Activated gamma-delta T cell treated with Interleukin-2 at 50 U/mL for 16 hours (primary cell): ENCODE results near the gene NMRK2.
"Not testable (repeated sequence)": the region's sequence is repeated elsewhere in the genome, so short reads cannot be mapped to it uniquely, and the experiment has no call there.

Experiments used
- DNase-seq: peaks from one replicate; pipeline ENCODE4 v3.0.0-alpha.2; 2020

The NMRK2 gene

GRCh38 chr19:3936506-3937442, 3.9 kb downstream of the NMRK2 start:
- DNase-seq, result no peak

GRCh38 chr19:3938300-3938950, 5.6 kb downstream of the NMRK2 start:
- DNase-seq, result not testable (repeated sequence)

DNA sequence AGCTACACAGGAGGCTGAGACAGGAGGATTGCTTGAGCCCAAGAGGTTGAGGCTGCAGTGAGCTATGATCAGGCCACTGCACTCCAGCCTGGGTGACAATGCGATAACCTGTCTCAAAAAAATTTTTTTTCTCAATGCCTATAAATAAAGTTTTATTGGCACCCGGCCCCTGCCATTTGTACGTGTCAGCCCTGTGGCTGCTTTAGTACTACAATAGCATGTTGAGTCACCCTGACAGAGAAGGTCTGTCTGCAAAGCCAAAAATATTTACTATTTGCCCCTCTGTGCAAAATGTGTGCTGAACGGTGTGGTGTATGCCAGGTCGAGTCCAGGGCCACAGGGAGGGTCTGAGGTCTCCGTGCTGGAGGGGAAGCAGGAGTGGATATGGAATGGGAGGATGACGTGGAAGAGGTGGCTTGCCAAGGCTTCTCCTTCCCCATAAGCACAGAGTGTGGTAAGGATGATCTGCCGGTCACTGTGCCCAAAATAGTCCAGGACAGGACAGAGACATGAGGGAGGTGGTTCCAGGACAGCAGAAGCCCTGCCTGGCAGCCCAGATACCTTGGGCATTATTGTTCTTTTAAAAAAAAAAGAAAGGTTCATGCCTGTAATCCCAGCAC, 10.0 kb downstream of the NMRK2 start:
- no peak for DNase-seq

DNA sequence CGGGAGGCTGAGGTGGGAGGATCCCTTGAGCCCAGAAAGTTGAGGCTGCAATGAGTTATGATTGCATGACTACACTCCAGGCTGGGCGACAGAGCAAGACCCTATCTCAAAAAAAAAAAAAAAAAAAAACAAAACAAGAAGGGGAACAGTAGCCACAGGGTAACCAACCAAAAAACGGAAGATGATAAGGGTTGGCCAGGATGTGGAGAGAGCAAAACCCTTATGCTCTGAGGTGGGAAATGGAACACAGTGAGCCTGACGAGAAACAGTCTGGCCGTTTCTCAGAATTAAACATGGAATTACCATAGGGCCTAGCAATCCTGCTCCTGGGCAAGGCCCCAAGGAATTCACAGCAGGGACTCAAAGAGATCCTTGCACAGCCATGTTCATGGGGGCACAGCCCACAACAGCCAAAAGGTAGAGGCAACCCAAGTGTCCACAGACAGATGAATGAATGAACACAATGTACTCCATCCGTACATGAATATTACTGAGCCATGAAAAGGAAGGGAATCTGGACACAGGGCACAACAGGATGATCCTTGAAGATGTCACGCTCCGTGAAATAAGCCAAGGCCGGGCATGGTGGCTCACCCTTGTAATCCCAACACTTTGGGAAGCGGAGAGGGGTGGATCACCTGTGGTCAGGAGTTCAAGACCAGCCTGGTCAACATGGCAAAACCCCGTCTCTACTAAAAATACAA, 11.3 kb downstream of the NMRK2 start:
- no peak for DNase-seq

DNA sequence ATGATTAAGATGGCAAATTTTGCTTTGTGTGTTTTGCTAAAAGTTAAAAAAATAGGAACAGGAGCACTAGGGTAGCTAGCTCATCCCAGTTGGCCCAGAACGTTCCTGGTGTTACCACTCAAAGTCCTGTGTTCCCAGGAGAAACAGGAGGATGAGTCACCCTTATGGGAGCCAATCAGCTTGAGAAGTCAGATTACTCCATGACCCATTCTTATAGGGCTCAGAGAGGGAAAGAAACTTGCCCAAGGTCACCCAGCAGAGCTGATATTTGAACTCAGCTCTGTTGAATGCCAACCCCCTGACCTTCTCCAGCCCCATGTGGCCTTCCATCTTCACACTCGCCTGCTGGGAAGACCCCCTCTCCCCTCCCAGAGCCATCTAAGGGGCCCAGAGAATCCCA, 13.0 kb downstream of the NMRK2 start:
- DNase-seq, result no peak

- not testable (repeated sequence) for DNase-seq
These were observed 14.6 kb downstream of the NMRK2 start for GRCh38 chr19:3947316-3947933.

GRCh38 chr19:3949294-3949693, 16.4 kb downstream of the NMRK2 start:
- no peak for DNase-seq

DNA sequence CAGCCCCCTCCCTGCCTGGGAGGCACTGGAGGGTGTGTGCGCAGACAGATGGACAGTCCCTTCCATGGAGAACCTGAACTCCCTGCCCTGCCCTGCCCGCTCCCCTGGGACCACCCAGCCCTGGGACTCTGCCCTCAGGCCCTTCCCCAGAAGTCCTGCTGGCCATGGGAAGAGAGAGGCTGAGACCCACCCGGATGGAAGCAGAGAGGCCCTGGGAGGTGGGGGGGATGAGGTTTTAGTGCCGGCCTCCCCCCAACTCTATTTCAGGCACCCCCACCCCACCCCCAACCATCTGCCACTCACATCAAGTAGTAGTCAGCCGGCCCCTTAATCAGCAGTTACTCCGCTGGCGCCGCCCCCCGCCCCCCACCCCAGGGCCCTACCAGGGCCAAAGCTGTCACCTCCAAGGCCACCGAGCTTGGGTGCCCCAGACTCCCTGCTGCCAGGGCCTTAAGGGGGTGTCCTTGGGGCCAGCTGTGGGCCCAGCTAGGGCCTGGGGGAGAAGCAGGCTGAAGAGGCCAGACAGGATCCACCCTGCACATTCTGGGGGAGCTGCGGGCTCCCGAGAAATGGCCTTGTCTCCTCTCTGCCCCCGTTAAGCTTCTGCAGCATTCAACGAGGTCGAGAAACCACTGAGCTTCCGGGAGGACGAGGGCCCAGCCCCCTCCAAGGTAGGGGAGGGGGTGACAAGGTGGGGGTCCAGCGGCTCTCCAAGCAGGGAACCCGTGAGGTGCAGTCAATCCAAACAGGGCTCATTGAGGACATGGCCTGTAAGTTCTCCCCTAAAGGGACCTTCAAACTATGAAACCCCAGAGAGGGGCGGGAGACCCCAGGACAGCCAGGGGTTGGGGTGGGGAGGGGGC, 17.4 kb downstream of the NMRK2 start:
- DNase-seq, result no peak

- DNase-seq, result peak; percentile 21
These were observed 18.3 kb downstream of the NMRK2 start for GRCh38 chr19:3950871-3951861.

DNA sequence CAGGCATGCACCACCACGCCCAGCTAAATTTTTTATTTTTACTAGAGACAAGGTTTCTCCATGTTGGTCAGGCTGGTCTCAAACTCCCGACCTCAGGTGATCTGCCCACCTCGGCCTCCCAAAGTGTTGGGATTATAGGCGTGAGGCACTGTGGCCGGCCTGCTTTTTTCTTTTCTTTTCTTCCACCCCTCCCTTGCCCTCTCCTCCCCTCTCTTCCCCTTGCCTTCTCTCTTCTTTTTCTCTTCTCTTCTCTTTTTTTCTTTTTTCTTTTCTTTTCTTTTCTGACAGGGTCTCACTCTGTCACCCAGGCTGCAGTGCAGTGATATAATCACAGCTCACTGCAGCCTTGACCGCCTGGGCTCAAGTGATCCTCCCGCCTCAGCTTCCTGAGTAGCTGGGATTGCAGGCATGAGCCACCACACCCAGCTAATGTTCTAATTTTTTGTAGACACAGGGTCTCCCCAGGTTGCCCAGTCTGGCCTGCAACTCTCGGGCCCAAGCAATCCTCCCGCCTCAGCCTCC, 19.9 kb downstream of the NMRK2 start:
- DNase-seq, result not testable (repeated sequence)

GRCh38 chr19:3954107-3954506, 21.2 kb downstream of the NMRK2 start:
- DNase-seq, result no peak

GRCh38 chr19:3955276-3955675, 22.4 kb downstream of the NMRK2 start:
- DNase-seq, result not testable (repeated sequence)

- DNase-seq, result no peak
These were observed 22.8 kb downstream of the NMRK2 start for GRCh38 chr19:3955688-3956087.

GRCh38 chr19:3958836-3959765, 26.2 kb downstream of the NMRK2 start:
- no peak for DNase-seq

DNA sequence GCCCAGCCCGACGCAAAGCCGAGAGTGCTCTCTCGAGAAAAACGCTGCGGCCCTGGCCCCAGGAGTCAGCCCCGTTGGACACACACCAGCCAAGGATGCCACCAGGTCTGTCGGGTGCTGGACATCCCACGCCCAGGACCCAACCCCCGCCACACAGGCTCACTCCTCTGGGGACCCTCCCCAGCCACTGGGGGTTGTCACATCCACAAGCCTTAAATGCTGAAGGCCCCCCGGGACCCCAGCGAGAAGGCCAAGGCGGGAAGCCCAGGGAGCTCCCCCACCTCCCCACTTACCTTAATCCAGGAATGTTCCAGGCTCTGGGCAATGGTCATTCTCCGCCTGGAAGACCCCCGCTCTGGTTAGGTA, 26.9 kb downstream of the NMRK2 start:
- no peak for DNase-seq

DNA sequence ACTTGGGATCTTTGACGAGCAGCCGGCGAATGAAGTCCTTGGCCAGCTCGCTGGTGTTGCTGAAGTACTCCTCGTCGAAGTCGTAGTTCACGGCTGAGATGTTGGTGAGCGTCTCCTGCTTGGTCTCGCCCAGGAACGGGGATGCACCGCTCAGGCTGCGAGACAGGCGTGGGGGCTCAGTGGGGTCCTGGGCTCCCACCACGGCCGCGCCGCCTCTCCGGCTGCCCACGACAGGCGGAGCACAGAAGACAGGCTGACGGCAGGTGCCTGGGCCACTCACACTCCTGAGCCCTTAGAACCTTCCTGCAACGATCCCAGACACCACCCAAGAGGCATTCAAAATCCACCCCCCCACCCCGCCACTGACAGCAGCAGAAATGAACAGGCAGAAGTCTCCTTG, 28.1 kb downstream of the NMRK2 start:
- no peak for DNase-seq

DNA sequence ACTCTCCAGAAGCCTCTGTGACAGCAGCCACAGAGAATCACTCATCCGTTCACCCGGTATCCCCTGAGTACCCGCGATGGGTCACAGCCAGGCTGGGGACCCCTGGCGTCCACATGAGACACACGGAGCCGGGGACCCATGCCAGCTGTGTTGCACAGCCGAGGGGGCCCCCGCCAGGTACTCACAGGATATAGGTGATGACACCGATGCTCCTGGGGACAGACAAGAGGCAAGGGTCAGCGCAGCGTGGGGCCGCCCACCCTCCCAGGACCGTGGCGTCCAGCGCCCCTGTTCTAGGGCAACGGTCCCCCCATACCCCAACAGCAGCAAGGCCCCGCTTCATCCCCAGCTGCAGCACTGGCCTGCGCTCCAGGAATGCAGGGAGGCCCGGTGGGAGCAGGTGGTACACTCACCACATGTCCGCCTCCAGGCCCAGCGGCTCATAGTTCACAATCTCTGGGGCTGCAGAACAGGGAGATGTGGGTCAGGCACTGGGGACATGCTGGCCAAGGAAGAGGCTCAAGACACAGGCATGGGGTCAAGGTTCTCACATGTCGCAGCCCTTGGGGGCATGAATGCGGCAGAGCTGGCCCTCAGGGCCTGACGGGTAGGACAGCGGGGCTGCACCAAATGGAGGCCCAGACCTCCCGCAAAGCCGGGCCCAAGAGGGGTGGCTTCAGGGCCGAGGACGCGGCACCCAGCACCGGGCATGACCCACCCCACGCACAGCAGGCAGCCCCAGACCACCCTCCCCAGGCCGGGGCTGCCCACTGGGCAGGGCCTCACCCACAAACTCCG, 30.8 kb downstream of the NMRK2 start:
- DNase-seq, result no peak
